IPS DF 4.7 (cell line): Measurements from ENCODE around the gene CAMSAP2.

Experiments
- DNase-seq: peaks from one replicate; pipeline ENCODE4 v3.0.0-alpha.2; 2013; ENCODE audit warnings: low spot score; ENCODE audit errors: extremely low read depth

Gene CAMSAP2

GRCh38 chr1:200845360-200845759 is 106.7 kb downstream of the CAMSAP2 start:
- DNase-seq: no peak

DNA sequence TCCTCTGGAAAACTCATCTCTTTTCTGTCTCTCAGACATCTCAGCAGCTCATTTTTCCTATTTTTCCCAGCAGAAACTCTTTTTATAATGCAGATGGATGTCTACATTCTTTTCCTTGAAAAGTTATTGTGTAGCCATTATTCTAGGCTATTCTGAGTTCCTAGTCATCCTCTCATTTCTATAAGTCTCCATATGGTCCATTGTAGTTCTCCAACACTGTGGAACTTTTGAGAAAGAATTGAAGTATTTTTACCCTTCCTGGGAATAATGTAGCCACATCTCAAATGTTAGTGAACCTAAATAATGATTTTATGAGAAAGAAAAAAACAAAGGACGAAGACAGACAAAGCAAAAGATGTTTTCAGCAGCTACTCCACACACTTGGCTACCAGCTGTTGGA is 107.7 kb downstream of the CAMSAP2 start:
- DNase-seq: no peak

GRCh38 chr1:200849430-200849829 is 110.7 kb downstream of the CAMSAP2 start:
- DNase-seq: no peak

GRCh38 chr1:200850554-200850953 is 111.9 kb downstream of the CAMSAP2 start:
- DNase-seq: no peak

DNA sequence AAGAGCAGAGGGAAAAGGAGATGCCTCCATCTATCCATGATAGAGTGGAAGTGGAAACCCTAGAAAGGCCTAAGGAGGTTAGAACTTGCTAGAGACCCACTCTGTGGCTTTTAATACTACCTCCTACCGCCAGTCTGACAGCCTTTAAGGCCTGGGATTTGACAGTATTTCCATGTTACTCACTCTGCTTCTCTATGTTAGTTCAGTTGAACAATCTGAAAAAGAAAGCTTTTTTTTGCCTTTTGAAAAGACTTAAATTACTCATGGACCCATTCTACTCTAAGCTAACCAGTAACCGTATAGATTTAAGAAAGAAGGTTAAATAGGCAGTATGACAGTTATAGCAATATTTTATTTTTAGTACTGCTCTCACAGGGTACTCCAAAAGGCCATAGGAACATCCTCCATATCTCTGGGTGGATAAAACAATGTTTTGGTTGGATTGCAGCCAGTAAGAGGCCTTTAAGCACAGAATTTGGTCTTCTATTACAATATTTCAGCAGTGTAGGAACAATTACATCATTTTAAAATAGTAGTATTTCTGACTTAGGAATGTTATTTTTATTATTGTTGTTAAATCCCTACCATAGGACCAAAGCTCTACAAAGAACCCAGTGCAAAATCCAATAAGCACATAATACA is 118.1 kb downstream of the CAMSAP2 start:
- DNase-seq: no peak

DNA sequence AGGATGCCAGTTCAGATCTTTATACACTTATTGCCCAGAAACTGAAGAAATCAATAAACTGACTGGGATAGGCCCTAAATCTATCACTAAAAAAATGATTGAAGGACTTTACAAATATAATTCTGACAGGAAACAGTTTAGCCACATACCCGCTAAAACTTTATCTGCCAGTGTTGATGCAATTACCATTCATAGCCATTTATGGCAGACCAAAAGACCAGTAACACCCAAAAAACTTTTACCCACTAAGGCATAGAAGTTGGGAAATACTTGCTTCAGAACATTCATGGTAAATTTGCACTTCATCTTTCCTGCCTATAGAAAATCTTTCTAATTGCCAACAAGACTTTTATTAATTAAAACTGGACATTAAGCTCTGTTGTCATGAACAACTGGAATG is 119.1 kb downstream of the CAMSAP2 start:
- DNase-seq: no peak

DNA sequence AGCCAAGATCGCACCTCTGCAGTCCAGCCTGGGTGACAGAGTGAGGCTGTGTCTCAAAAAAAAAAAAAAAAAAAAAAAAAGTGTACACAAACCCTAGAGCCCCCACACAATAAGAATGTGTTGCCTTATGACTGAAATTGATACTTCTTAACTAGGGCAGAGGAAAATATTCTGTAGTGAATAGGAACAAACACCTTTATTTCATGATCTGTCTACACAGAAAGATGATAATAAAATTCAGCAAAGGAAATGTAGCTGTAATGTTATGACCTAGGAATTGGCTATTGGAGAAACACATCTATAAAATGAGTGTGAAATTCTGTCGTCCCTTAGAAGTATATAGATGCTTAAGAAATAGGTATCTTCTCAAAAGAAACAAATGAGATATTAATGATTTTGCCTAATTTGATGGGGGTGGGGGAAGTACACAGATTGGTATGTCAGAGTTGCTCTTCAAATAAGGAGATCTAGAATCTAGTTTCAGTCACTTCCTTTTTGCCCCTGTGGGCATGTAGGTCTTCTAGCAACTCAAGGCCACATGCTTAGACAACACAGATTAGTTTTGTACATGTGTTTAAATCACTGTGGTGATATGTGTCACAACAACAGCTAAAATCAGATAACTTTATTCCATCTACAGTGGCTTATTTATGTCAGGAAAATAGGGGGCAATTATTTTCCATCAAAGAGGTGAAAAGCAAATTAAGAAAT is 123.4 kb downstream of the CAMSAP2 start:
- no peak for DNase-seq

DNA sequence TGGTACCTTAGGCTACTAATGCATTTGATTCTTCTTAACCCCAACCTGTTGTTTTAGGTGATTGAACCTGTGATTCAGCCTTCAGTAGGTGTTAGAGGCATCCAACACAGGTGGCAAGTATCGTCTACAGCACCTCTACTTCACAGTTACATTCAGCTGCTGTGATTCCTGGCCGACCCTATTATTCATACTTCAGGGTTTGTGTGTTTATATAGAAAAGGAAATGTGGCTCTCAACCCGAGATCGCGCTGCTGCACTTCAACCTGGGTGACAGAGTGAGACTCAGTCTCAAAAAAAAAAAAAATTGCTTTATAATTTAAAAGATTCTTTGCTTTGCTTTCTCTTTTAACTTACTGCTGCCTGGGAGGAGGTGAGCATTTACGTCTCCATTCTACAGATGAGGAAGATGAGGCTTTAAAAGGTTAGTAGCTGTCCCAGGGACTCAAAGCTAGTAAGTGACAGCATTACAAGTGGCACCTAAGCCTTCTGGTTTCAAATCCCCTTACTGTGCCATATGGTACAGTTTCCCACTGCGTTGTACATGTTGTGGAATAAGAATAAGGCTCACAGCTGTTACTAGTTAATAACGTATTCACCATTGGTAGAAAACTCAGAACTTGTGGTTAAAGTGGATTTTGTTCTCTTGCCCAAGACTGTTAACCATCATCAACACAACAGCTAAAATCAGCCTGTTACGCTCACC is 124.2 kb downstream of the CAMSAP2 start:
- DNase-seq: no peak

- DNase-seq: no peak
Measured at GRCh38 chr1:200866116-200866515, 127.4 kb downstream of the CAMSAP2 start.

GRCh38 chr1:200866521-200866920 is 127.8 kb downstream of the CAMSAP2 start:
- no peak for DNase-seq

- no peak for DNase-seq
Measured at GRCh38 chr1:200867018-200867811, 128.5 kb downstream of the CAMSAP2 start.

DNA sequence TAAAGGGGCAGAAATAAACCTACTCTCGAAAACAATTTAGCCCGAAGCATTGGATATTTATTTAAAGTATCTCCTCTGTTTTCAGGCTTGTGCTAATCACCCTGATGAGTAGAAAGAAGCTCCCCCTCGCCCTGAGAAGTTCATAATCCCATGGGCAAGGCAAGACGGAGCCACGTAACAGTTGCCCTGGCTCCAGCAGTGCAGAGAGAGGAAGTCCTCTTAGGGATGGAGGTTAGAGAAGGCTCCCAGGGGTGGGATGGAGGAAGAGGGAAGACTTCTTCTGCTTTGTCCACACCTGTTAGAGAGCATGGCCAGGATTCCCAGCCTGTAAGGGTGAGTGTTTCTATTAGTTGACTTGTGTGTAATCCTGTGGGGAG is 130.7 kb downstream of the CAMSAP2 start:
- DNase-seq: no peak

GRCh38 chr1:200869753-200870391 is 131.2 kb downstream of the CAMSAP2 start:
- no peak for DNase-seq

- no peak for DNase-seq
Measured at GRCh38 chr1:200872446-200873115, 133.9 kb downstream of the CAMSAP2 start, which contains the start of gene GPR25. Gene GPR25, plus strand, starts transcription at chr1:200872981. Its CDS starts 57 bp downstream, at chr1:200873038.

DNA sequence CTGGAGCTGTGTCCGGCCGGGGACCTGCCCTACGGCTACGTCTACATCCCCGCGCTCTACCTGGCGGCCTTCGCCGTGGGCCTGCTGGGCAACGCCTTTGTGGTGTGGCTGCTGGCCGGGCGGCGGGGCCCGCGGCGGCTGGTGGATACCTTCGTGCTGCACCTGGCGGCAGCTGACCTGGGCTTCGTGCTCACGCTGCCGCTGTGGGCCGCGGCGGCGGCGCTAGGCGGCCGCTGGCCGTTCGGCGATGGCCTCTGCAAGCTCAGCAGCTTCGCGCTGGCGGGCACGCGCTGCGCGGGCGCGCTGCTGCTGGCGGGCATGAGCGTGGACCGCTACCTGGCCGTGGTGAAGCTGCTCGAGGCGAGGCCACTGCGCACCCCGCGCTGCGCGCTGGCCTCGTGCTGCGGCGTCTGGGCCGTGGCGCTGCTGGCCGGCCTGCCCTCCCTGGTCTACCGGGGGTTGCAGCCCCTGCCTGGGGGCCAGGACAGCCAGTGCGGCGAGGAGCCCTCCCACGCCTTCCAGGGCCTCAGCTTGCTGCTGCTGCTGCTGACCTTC is 134.5 kb downstream of the CAMSAP2 start:
- DNase-seq: no peak

DNA sequence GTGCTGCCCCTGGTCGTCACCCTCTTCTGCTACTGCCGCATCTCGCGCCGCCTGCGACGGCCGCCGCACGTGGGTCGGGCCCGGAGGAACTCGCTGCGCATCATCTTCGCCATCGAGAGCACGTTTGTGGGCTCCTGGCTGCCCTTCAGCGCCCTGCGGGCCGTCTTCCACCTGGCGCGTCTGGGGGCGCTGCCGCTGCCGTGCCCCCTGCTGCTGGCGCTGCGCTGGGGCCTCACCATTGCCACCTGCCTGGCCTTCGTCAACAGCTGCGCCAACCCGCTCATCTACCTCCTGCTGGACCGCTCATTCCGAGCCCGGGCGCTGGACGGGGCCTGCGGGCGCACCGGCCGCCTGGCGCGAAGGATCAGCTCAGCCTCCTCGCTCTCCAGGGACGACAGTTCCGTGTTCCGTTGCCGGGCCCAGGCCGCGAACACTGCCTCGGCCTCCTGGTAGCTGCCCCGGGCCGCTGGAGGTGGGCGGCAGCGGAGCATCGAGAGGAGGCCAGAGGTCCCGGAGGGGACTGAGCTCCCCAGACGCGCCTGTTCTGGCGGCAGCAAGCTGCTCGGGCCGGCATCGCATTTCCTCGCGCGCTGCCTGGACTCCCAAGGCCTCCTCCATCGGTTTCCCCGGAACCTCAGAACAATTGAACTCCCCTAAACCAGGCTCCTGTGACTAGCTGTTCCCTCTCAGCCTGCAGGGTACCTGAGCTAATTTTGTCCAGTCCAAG is 135.1 kb downstream of the CAMSAP2 start:
- no peak for DNase-seq

- DNase-seq: no peak
Measured at GRCh38 chr1:200874694-200875093, 136.0 kb downstream of the CAMSAP2 start.

DNA sequence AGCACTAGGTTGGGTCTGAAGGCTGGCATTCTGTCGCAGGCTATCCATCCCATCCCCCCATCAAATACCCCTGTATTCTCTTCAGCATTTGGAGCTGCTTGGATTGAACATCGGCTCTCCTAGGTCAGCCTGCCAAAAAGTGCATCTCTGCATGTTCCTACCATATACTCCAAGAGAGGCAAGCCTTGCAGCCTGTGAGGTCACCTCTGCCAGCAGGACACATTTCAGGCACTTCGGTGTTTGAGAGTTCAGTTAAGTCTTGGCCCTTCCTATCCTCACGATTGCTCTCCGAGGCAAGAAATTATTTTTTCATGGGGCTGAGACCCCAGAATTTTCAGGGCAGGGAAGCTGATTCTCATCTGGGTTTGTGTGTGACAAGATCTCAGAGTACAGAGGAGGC is 136.7 kb downstream of the CAMSAP2 start:
- no peak for DNase-seq

- DNase-seq: no peak
Measured at GRCh38 chr1:200877010-200877409, 138.3 kb downstream of the CAMSAP2 start.
